CD4-positive, alpha-beta T cell (primary cell): ENCODE results near the gene SGO2. TPM values are rescaled to one million over a fixed set of nuclear protein-coding genes. Genes with fewer than 3 reads are reported as not detected.

ENCODE experiments used
- ATAC-seq: fragments of 200-7000 bp; cut with Tn5 transposase; one replicate; pipeline ENCODE4 v1.10.0; 2022; ENCODE audit warnings: mild to moderate bottlenecking; ENCODE audit not compliant: poor library complexity
- CTCF ChIA-PET: fragments of 350-600 bp; sonication (Branson Sonifier 250); formaldehyde crosslinking; loops from one replicate; lab custom pipeline; 2021; ENCODE audit warnings: antibody characterized with exemption, inconsistent platforms; lab: Charles Lee
- POLR2A ChIA-PET: fragments of 350-600 bp; sonication (Branson Sonifier 250); formaldehyde crosslinking; loops from one replicate; lab custom pipeline; 2021; ENCODE audit warnings: antibody characterized with exemption, inconsistent platforms; lab: Charles Lee
- DNase-seq, 14 experiments: peaks; one replicate each; pipeline ENCODE4 v3.0.0-alpha.2; 2013 to 2020; ENCODE audit warnings: mixed read lengths in 2 of 14
- H3K27ac ChIP-seq, 2 donors: one replicate each; pipeline versions ENCODE4 v1.5.1 to v1.7.0; 2013; ENCODE audit warnings: low read length in 2 of 2, low read depth in 1 of 2, mild to moderate bottlenecking in 1 of 2
- H3K27me3 ChIP-seq, 2 experiments: 1 replicate in 1 of 2; 2 replicates in 1 of 2; pipeline versions ENCODE4 v1.6.1 to v1.7.0; 2013; ENCODE audit warnings: low read length in 2 of 2, control low read depth in 1 of 2, mild to moderate bottlenecking in 1 of 2, moderate library complexity in 1 of 2; ENCODE audit not compliant: insufficient read depth in 2 of 2, control insufficient read depth in 1 of 2
- H3K36me3 ChIP-seq: one replicate; pipeline ENCODE4 v1.6.1; 2013; ENCODE audit warnings: low read length, control low read depth; ENCODE audit not compliant: insufficient read depth
- H3K4me1 ChIP-seq: one replicate; pipeline ENCODE4 v1.6.1; 2013; ENCODE audit warnings: low read length, control low read depth; ENCODE audit not compliant: insufficient read depth
- H3K4me3 ChIP-seq: one replicate; pipeline ENCODE4 v1.5.1; 2013; ENCODE audit warnings: mild to moderate bottlenecking, low read length, moderate library complexity
- H3K9me3 ChIP-seq, 2 experiments: 1 replicate in 1 of 2; 2 replicates in 1 of 2; pipeline versions ENCODE4 v1.6.1 to v1.7.0; 2013; ENCODE audit warnings: low read length in 2 of 2, mild to moderate bottlenecking in 2 of 2, control low read depth in 1 of 2, moderate library complexity in 1 of 2; ENCODE audit not compliant: control insufficient read depth in 1 of 2, insufficient read depth in 1 of 2
- H3K27ac Mint-ChIP-seq: one replicate; pipeline ENCODE4 v1.8.0; 2020; ENCODE audit warnings: mixed read lengths
- H3K27me3 Mint-ChIP-seq: one replicate; pipeline ENCODE4 v1.8.0; 2021; ENCODE audit warnings: mixed read lengths
- H3K36me3 Mint-ChIP-seq: one replicate; pipeline ENCODE4 v1.8.0; 2021; ENCODE audit warnings: low read depth, mixed read lengths
- H3K4me1 Mint-ChIP-seq: one replicate; pipeline ENCODE4 v1.8.0; 2021; ENCODE audit warnings: low read depth, mixed read lengths
- H3K4me3 Mint-ChIP-seq: one replicate; pipeline ENCODE4 v1.8.0; 2020; ENCODE audit warnings: mild to moderate bottlenecking, mixed read lengths
- H3K9me3 Mint-ChIP-seq: one replicate; pipeline ENCODE4 v1.8.0; 2020; ENCODE audit warnings: mixed read lengths
- CTCF ChIP-seq: fragments of 200-600 bp; IDR thresholded peaks from one replicate; pipeline ENCODE4 v1.8.0; 2022; ENCODE audit warnings: antibody characterized with exemption, mild to moderate bottlenecking
- intact Hi-C, 2 experiments: fragments of 100-400 bp; cut with DNase I in 1 of 2; cut with micrococcal nuclease in 1 of 2; formaldehyde crosslinking; loops; one replicate each; pipeline versions ENCODE4 v1.15.1 to v1.9.0; 2023 to 2025; cut with DNase I, micrococcal nuclease
- total RNA-seq, 174 experiments: library from RNA in 2 of 174; stranded (reverse) in 2 of 174; gene quantifications; one replicate each; pipeline ENCODE4 v1.2.3 and lab custom pipeline; 2021 to 2026

Gene SGO2
- total RNA-seq, 2 experiments from 2014 or later: 0.64 to 0.74 TPM

GRCh38 chr2:200578778-200579177 is 52.8 kb downstream of the SGO2 start:
- no peaks in the 10 kb centered on the region for H3K36me3 Mint-ChIP-seq
- Histone ChIP-seq H3K9me3 (no peaks in the 10 kb centered on the region), H3K4me3 (no peak overlapping the region), H3K27me3 (no peaks in the 10 kb centered on the region), H3K27ac (no peak overlapping the region), H3K4me1 (no peaks in the 10 kb centered on the region), H3K36me3 (no peaks in the 10 kb centered on the region)
- no peaks in the 10 kb centered on the region for H3K27me3 Mint-ChIP-seq
- DNase-seq (peak in 3 of 14 experiments; percentile 24 to 45 (median 39)), ATAC-seq (peak; percentile 43)
- ChIA-PET POLR2A (interaction anchor here (0.8 kb wide), 1 partner anchor 236 kb away, joined by 3 read pairs; no protein-coding TSS in a partner anchor), CTCF (interaction anchor here (1.1 kb wide), 1 partner anchor 134 kb away, joined by 3 read pairs; no protein-coding TSS in a partner anchor)
- TF ChIP-seq CTCF: peak; percentile 31
- H3K4me1 Mint-ChIP-seq: no peaks in the 10 kb centered on the region
- H3K27ac Mint-ChIP-seq: no peak overlapping the region
- H3K9me3 Mint-ChIP-seq: no peaks in the 10 kb centered on the region
- H3K4me3 Mint-ChIP-seq: no peak overlapping the region
- intact Hi-C loops: loop anchor here (5.0 to 10.0 kb wide), 6 partner anchors 124 to 599 kb away; no protein-coding TSS in a partner anchor

GRCh38 chr2:200584639-200585038 is 58.6 kb downstream of the SGO2 start:
- Mint-ChIP-seq H3K4me1 (peaks cover 9% of the 10 kb centered on the region), H3K27ac (no peak overlapping the region), H3K9me3 (no peaks in the 10 kb centered on the region), H3K4me3 (no peak overlapping the region), H3K36me3 (no peaks in the 10 kb centered on the region), H3K27me3 (no peaks in the 10 kb centered on the region)
- intact Hi-C loops: loop anchor here in 1 of 2 experiments (5.0 kb wide), 1 partner anchor 1563 kb away; no protein-coding TSS in a partner anchor
- no peak overlapping the region for H3K4me3 ChIP-seq
- TF ChIP-seq CTCF: no peak
- POLR2A ChIA-PET: no interaction called here
- H3K9me3 ChIP-seq: no peaks in the 10 kb centered on the region
- DNase-seq (no peak), ATAC-seq (no peak)
- H3K27ac ChIP-seq: no peak overlapping the region
- H3K36me3 ChIP-seq: no peaks in the 10 kb centered on the region
- CTCF ChIA-PET: no interaction called here
- H3K4me1 ChIP-seq: peaks cover 11% of the 10 kb centered on the region
- H3K27me3 ChIP-seq: no peaks in the 10 kb centered on the region

- DNase-seq (no peak), ATAC-seq (no peak)
- Mint-ChIP-seq H3K36me3 (no peaks in the 10 kb centered on the region), H3K4me3 (peak overlapping the region; percentile 90), H3K27me3 (no peaks in the 10 kb centered on the region), H3K4me1 (peaks cover 9% of the 10 kb centered on the region), H3K9me3 (no peaks in the 10 kb centered on the region), H3K27ac (no peak overlapping the region)
- H3K27ac ChIP-seq: no peak overlapping the region
- no peaks in the 10 kb centered on the region for H3K36me3 ChIP-seq
- H3K4me3 ChIP-seq: peak overlapping the region; percentile 66
- H3K4me1 ChIP-seq: peaks cover 11% of the 10 kb centered on the region
- TF ChIP-seq CTCF: no peak
- ChIA-PET POLR2A (no interaction called here), CTCF (no interaction called here)
- H3K9me3 ChIP-seq: no peaks in the 10 kb centered on the region
- no peaks in the 10 kb centered on the region for H3K27me3 ChIP-seq
- intact Hi-C loops: no loop called here
Measured at GRCh38 chr2:200585340-200585729, 59.3 kb downstream of the SGO2 start.
